ENCODE data around the gene PHF23.

PHF23 gene

GRCh38 chr17:7217113-7217987, 21.9 kb downstream of the PHF23 start:
- H3K4me1 ChIP-seq (ENCODE audit: insufficient read depth, low read length), result peaks cover 27% of the 10 kb centered on the region; the same call in 1 of the 2 replicates
- H3K27me3 ChIP-seq (ENCODE audit: insufficient read depth, low read length), result no peaks in the 10 kb centered on the region
- H3K9ac ChIP-seq (ENCODE audit: low read depth, low read length), result peak overlapping the region; percentile 47; the same call in 1 of the 2 replicates
- peaks cover 14% of the 10 kb centered on the region for H3K36me3 ChIP-seq (ENCODE audit: insufficient read depth, low read length)
- H3K27ac ChIP-seq (ENCODE audit: low read depth, low read length), result peak overlapping the region; percentile 9; the same call in 1 of the 2 replicates
- H3K9me3 ChIP-seq (ENCODE audit: insufficient read depth, low read depth, low read length), result no peaks in the 10 kb centered on the region
- H3K4me3 ChIP-seq (ENCODE audit: low read length), result peak overlapping the region; percentile 54
- 3% methylated on average over 27 of the region's 32 CpGs for WGBS

- Histone ChIP-seq H3K36me3 (ENCODE audit: insufficient read depth, low read length) (peaks cover 5% of the 10 kb centered on the region), H3K9me3 (ENCODE audit: insufficient read depth, low read depth, low read length) (no peaks in the 10 kb centered on the region), H3K4me3 (ENCODE audit: low read length) (peak overlapping the region; percentile 42), H3K27me3 (ENCODE audit: insufficient read depth, low read length) (no peaks in the 10 kb centered on the region), H3K27ac (ENCODE audit: low read depth, low read length) (peak overlapping the region; percentile 33; the same call in 1 of the 2 replicates), H3K9ac (ENCODE audit: low read depth, low read length) (peak overlapping the region; percentile 1; the same call in 1 of the 2 replicates), H3K4me1 (ENCODE audit: insufficient read depth, low read length) (peaks cover 33% of the 10 kb centered on the region; the same call in 1 of the 2 replicates)
- 19% methylated on average over 7 of the region's 7 CpGs for WGBS
Observed at GRCh38 chr17:7216242-7217112, 22.8 kb downstream of the PHF23 start.

- Histone ChIP-seq H3K36me3 (ENCODE audit: insufficient read depth, low read length) (no peaks in the 10 kb centered on the region), H3K27me3 (ENCODE audit: insufficient read depth, low read length) (no peaks in the 10 kb centered on the region), H3K9me3 (ENCODE audit: insufficient read depth, low read depth, low read length) (no peaks in the 10 kb centered on the region), H3K4me1 (ENCODE audit: insufficient read depth, low read length) (peaks cover 30% of the 10 kb centered on the region), H3K4me3 (ENCODE audit: low read length) (peak overlapping the region; percentile 78), H3K27ac (ENCODE audit: low read depth, low read length) (peak overlapping the region; percentile 90), H3K9ac (ENCODE audit: low read depth, low read length) (peak overlapping the region; percentile 17; the same call in 1 of the 2 replicates)
- 5% methylated on average over 7 of the region's 10 CpGs for WGBS
Observed at GRCh38 chr17:7215652-7216180, 23.5 kb downstream of the PHF23 start.

- Histone ChIP-seq H3K4me3 (ENCODE audit: low read length) (peak overlapping the region; percentile 78), H3K27me3 (ENCODE audit: insufficient read depth, low read length) (no peaks in the 10 kb centered on the region), H3K9ac (ENCODE audit: low read depth, low read length) (peak overlapping the region; percentile 17; the same call in 1 of the 2 replicates), H3K27ac (ENCODE audit: low read depth, low read length) (peak overlapping the region; percentile 90), H3K36me3 (ENCODE audit: insufficient read depth, low read length) (no peaks in the 10 kb centered on the region), H3K4me1 (ENCODE audit: insufficient read depth, low read length) (peaks cover 32% of the 10 kb centered on the region), H3K9me3 (ENCODE audit: insufficient read depth, low read depth, low read length) (no peaks in the 10 kb centered on the region)
- 9% methylated on average over 9 of the region's 9 CpGs for WGBS
Observed at GRCh38 chr17:7215136-7215638, 24.1 kb downstream of the PHF23 start.

GRCh38 chr17:7214300-7215135, 24.7 kb downstream of the PHF23 start:
- H3K36me3 ChIP-seq (ENCODE audit: insufficient read depth, low read length), result no peaks in the 10 kb centered on the region
- H3K9me3 ChIP-seq (ENCODE audit: insufficient read depth, low read depth, low read length), result no peaks in the 10 kb centered on the region
- no peaks in the 10 kb centered on the region for H3K27me3 ChIP-seq (ENCODE audit: insufficient read depth, low read length)
- H3K27ac ChIP-seq (ENCODE audit: low read depth, low read length), result peak overlapping the region; percentile 90
- H3K4me3 ChIP-seq (ENCODE audit: low read length), result peak overlapping the region; percentile 78
- peaks cover 31% of the 10 kb centered on the region for H3K4me1 ChIP-seq (ENCODE audit: insufficient read depth, low read length)
- WGBS, result under 1% methylated on average over 45 of the region's 45 CpGs
- peak overlapping the region; percentile 75 for H3K9ac ChIP-seq (ENCODE audit: low read depth, low read length)

GRCh38 chr17:7213895-7214299, 25.4 kb downstream of the PHF23 start:
- Histone ChIP-seq H3K9me3 (ENCODE audit: insufficient read depth, low read depth, low read length) (no peaks in the 10 kb centered on the region), H3K4me3 (ENCODE audit: low read length) (peak overlapping the region; percentile 53), H3K27ac (ENCODE audit: low read depth, low read length) (peak overlapping the region; percentile 82), H3K4me1 (ENCODE audit: insufficient read depth, low read length) (peaks cover 29% of the 10 kb centered on the region), H3K9ac (ENCODE audit: low read depth, low read length) (peak overlapping the region; percentile 57), H3K36me3 (ENCODE audit: insufficient read depth, low read length) (no peaks in the 10 kb centered on the region), H3K27me3 (ENCODE audit: insufficient read depth, low read length) (no peaks in the 10 kb centered on the region)
- under 1% methylated on average over 15 of the region's 15 CpGs for WGBS

GRCh38 chr17:7211491-7212273, 27.6 kb downstream of the PHF23 start:
- Histone ChIP-seq H3K4me1 (ENCODE audit: insufficient read depth, low read length) (peaks cover 36% of the 10 kb centered on the region), H3K4me3 (ENCODE audit: low read length) (peak overlapping the region; percentile 70), H3K27ac (ENCODE audit: low read depth, low read length) (no peak overlapping the region), H3K27me3 (ENCODE audit: insufficient read depth, low read length) (no peaks in the 10 kb centered on the region), H3K36me3 (ENCODE audit: insufficient read depth, low read length) (no peaks in the 10 kb centered on the region), H3K9ac (ENCODE audit: low read depth, low read length) (peak overlapping the region; percentile 56), H3K9me3 (ENCODE audit: insufficient read depth, low read depth, low read length) (no peaks in the 10 kb centered on the region)
- WGBS, result 12% methylated on average over 24 of the region's 37 CpGs

GRCh38 chr17:7208754-7209460, 30.4 kb downstream of the PHF23 start:
- WGBS, result 88% methylated on average over 9 of the region's 9 CpGs
- H3K9ac ChIP-seq (ENCODE audit: low read depth, low read length), result 0 out of 2 replicates have a peak overlapping the region, but pooled peaks have one; percentile 17
- H3K27me3 ChIP-seq (ENCODE audit: insufficient read depth, low read length), result no peaks in the 10 kb centered on the region
- H3K4me3 ChIP-seq (ENCODE audit: low read length), result peak overlapping the region; percentile 54
- H3K27ac ChIP-seq (ENCODE audit: low read depth, low read length), result peak overlapping the region; percentile 63
- peaks cover 36% of the 10 kb centered on the region for H3K4me1 ChIP-seq (ENCODE audit: insufficient read depth, low read length)
- H3K9me3 ChIP-seq (ENCODE audit: insufficient read depth, low read depth, low read length), result no peaks in the 10 kb centered on the region
- peaks cover 2% of the 10 kb centered on the region for H3K36me3 ChIP-seq (ENCODE audit: insufficient read depth, low read length)

- no peaks in the 10 kb centered on the region for H3K9me3 ChIP-seq (ENCODE audit: insufficient read depth, low read depth, low read length)
- peak overlapping the region; percentile 53 for H3K9ac ChIP-seq (ENCODE audit: low read depth, low read length)
- H3K27ac ChIP-seq (ENCODE audit: low read depth, low read length), result peak overlapping the region; percentile 63
- WGBS, result 12% methylated on average over 21 of the region's 21 CpGs
- H3K4me3 ChIP-seq (ENCODE audit: low read length), result peak overlapping the region; percentile 54
- peaks cover 31% of the 10 kb centered on the region for H3K4me1 ChIP-seq (ENCODE audit: insufficient read depth, low read length)
- H3K36me3 ChIP-seq (ENCODE audit: insufficient read depth, low read length), result peaks cover 10% of the 10 kb centered on the region
- H3K27me3 ChIP-seq (ENCODE audit: insufficient read depth, low read length), result no peaks in the 10 kb centered on the region
Observed at GRCh38 chr17:7208027-7208571, 31.2 kb downstream of the PHF23 start.

Measured in HUES64 (cell line).